Kidney epithelial cell (primary cell): ENCODE data around the gene HAND2. TPM values are rescaled to one million over a fixed set of nuclear protein-coding genes. Genes with fewer than 3 reads are reported as not detected.

Experiments
- DNase-seq: peaks from one replicate; pipeline ENCODE4 v3.0.0-alpha.2; 2010; ENCODE audit warnings: low read depth
- H3K27me3 ChIP-seq: 2 replicates; pipeline ENCODE4 v1.6.0; 2011; ENCODE audit warnings: low read length; ENCODE audit not compliant: control insufficient read depth, insufficient read depth
- H3K36me3 ChIP-seq: 2 replicates; pipeline ENCODE4 v1.5.1; 2011; ENCODE audit warnings: low read length; ENCODE audit not compliant: control insufficient read depth, insufficient read depth
- H3K4me3 ChIP-seq: 2 replicates; pipeline ENCODE4 v1.5.1; 2011; ENCODE audit warnings: low read depth, mild to moderate bottlenecking, control low read depth, low read length
- CTCF ChIP-seq: IDR thresholded peaks from 2 replicates; pipeline ENCODE4 v1.5.1; 2011; ENCODE audit warnings: mild to moderate bottlenecking, moderate library complexity, low read length, control low read depth, inconsistent platforms; ENCODE audit not compliant: insufficient read depth, poor library complexity, severe bottlenecking
- total RNA-seq: library from RNA; depleted of rRNA; stranded (reverse); fragments of >200 nt; gene quantifications from 2 replicates; pipeline ENCODE4 v1.2.3, GENCODE V29; 2015

HAND2 gene
- total RNA-seq: not detected in 2 replicates

- peaks cover 90% of the 10 kb centered on the region for H3K27me3 ChIP-seq
- no peak within 1 kb of the TSS for H3K4me3 ChIP-seq
- no peak for TF ChIP-seq CTCF
- no peak for DNase-seq
- H3K36me3 ChIP-seq: no peaks in the 10 kb centered on the region
Observed at GRCh38 chr4:173529477-173530325, at the start of gene HAND2. Gene HAND2 (minus strand): TSS chr4:173530229. CDS start chr4:173529289, 940 bp downstream.

GRCh38 chr4:173578956-173579355 lies 48.9 kb upstream of the HAND2 start:
- Histone ChIP-seq H3K36me3 (no peaks in the 10 kb centered on the region), H3K27me3 (no peaks in the 10 kb centered on the region), H3K4me3 (no peak overlapping the region)
- DNase-seq: no peak
- no peak for TF ChIP-seq CTCF

GRCh38 chr4:173577963-173578362 lies 47.9 kb upstream of the HAND2 start:
- TF ChIP-seq CTCF: no peak
- no peaks in the 10 kb centered on the region for H3K27me3 ChIP-seq
- no peak for DNase-seq

GRCh38 chr4:173575482-173576152 lies 45.6 kb upstream of the HAND2 start:
- DNase-seq: no peak
- Histone ChIP-seq H3K36me3 (no peaks in the 10 kb centered on the region), H3K27me3 (no peaks in the 10 kb centered on the region), H3K4me3 (no peak overlapping the region)
- no peak for TF ChIP-seq CTCF

More at GRCh38 chr4:173577963-173578362, 47.9 kb upstream of the HAND2 start:
- Histone ChIP-seq H3K36me3 (no peaks in the 10 kb centered on the region), H3K4me3 (no peak overlapping the region)

GRCh38 chr4:173573725-173574124 lies 43.7 kb upstream of the HAND2 start:
- no peak overlapping the region for H3K4me3 ChIP-seq
- no peak for TF ChIP-seq CTCF
- H3K27me3 ChIP-seq: no peaks in the 10 kb centered on the region
- DNase-seq: no peak
- no peaks in the 10 kb centered on the region for H3K36me3 ChIP-seq
